DLD1 (cell line): ENCODE results near the gene COL5A1.

Experiments
- in situ Hi-C: cut with HindIII; loops from 2 replicates; pipeline ENCODE4 v1.10.0; 2017; ENCODE audit warnings: low sequenced_read_pairs

Gene COL5A1

GRCh38 chr9:134723491-134724190, 82.0 kb downstream of the COL5A1 start:
- in situ Hi-C loops: no loop called here

GRCh38 chr9:134724202-134724911, 82.8 kb downstream of the COL5A1 start:
- in situ Hi-C loops: no loop called here

GRCh38 chr9:134724912-134725604, 83.5 kb downstream of the COL5A1 start:
- in situ Hi-C loops: no loop called here

GRCh38 chr9:134725605-134725940, 84.0 kb downstream of the COL5A1 start:
- in situ Hi-C loops: no loop called here

- in situ Hi-C loops: no loop called here
Measured at GRCh38 chr9:134726026-134726721, 84.6 kb downstream of the COL5A1 start.

GRCh38 chr9:134726722-134727034, 85.1 kb downstream of the COL5A1 start:
- in situ Hi-C loops: no loop called here

- in situ Hi-C loops: no loop called here
Measured at GRCh38 chr9:134728021-134728795, 86.6 kb downstream of the COL5A1 start.

GRCh38 chr9:134728801-134729495, 87.3 kb downstream of the COL5A1 start:
- in situ Hi-C loops: no loop called here

GRCh38 chr9:134730011-134730760, 88.6 kb downstream of the COL5A1 start:
- in situ Hi-C loops: no loop called here

- in situ Hi-C loops: no loop called here
Measured at GRCh38 chr9:134730761-134731496, 89.3 kb downstream of the COL5A1 start.

GRCh38 chr9:134731497-134732391, 90.1 kb downstream of the COL5A1 start:
- in situ Hi-C loops: no loop called here

GRCh38 chr9:134732392-134733110, 90.9 kb downstream of the COL5A1 start:
- in situ Hi-C loops: no loop called here

GRCh38 chr9:134733480-134734232, 92.1 kb downstream of the COL5A1 start:
- in situ Hi-C loops: no loop called here

GRCh38 chr9:134734270-134734669, 92.7 kb downstream of the COL5A1 start:
- in situ Hi-C loops: no loop called here

- in situ Hi-C loops: no loop called here
Measured at GRCh38 chr9:134735441-134736175, 94.0 kb downstream of the COL5A1 start.
